Heart left ventricle (tissue), 16 donors: ENCODE measurements around the gene FAM170A. TPM values are rescaled to one million over a fixed set of nuclear protein-coding genes. Genes with fewer than 3 reads are reported as not detected.

Experiments
- ATAC-seq, 4 donors: fragments of 200-7000 bp; cut with Tn5 transposase; one replicate each; pipeline ENCODE4 v1.9.1; 2020 to 2022; ENCODE audit warnings: moderate library complexity in 4 of 4, mild to moderate bottlenecking in 3 of 4, moderate number of reproducible peaks in 1 of 4
- DNase-seq, 5 donors: peaks; one replicate each; pipeline ENCODE4 v3.0.0-alpha.2; 2020
- H3K27ac ChIP-seq, 12 donors: fragments of 200-600 bp; sonication (generic) in 4 of 12; one replicate each; pipeline versions ENCODE4 v1.5.0 to v1.8.0; 2016 to 2022; ENCODE audit warnings: mild to moderate bottlenecking in 2 of 12
- H3K27me3 ChIP-seq, 9 donors: fragments of 200-600 bp; sonication (generic) in 2 of 9; one replicate each; pipeline versions ENCODE4 v1.5.1 to v1.8.0; 2016 to 2022; ENCODE audit warnings: mild to moderate bottlenecking in 3 of 9
- H3K36me3 ChIP-seq, 9 donors: fragments of 200-600 bp; sonication (generic) in 2 of 9; one replicate each; pipeline versions ENCODE4 v1.5.0 to v1.8.0; 2018 to 2022; ENCODE audit warnings: mild to moderate bottlenecking in 2 of 9
- H3K4me1 ChIP-seq, 12 donors: fragments of 200-600 bp; sonication (generic) in 4 of 12; one replicate each; pipeline versions ENCODE4 v1.5.0 to v1.8.0; 2016 to 2022; ENCODE audit warnings: mild to moderate bottlenecking in 3 of 12
- H3K4me3 ChIP-seq, 12 donors: fragments of 200-600 bp; sonication (generic) in 4 of 12; one replicate each; pipeline versions ENCODE4 v1.5.0 to v1.8.0; 2017 to 2022; ENCODE audit warnings: mild to moderate bottlenecking in 9 of 12, moderate library complexity in 4 of 12
- H3K9me3 ChIP-seq, 12 donors: fragments of 200-600 bp; sonication (generic) in 4 of 12; one replicate each; pipeline versions ENCODE4 v1.5.0 to v1.8.0; 2016 to 2022; ENCODE audit warnings: mild to moderate bottlenecking in 1 of 12
- POLR2A ChIP-seq, 2 donors: fragments of 450-650 bp; IDR thresholded peaks; one replicate each; pipeline ENCODE4 v1.6.1; 2017; ENCODE audit warnings: antibody characterized with exemption in 2 of 2, mild to moderate bottlenecking in 2 of 2, moderate library complexity in 2 of 2
- WGBS, 4 donors: extraction: QIAGEN DNeasy Blood & Tissue Kit in 2 of 4; methylation state at CpG; one replicate each; pipeline versions ENCODE4 v1.1.5 to v1.1.7; 2013 to 2018; 5-methylcytosine and 5-hydroxymethylcytosine counted together
- intact Hi-C, 10 donors: fragments of 100-400 bp; cut with DNase I; formaldehyde crosslinking; loops; one replicate each; pipeline versions ENCODE4 v1.11.1 to v1.14.2; 2022
- polyA plus RNA-seq, 2 donors: library from polyadenylated mRNA; stranded (reverse); fragments of 200-250 nt; gene quantifications; one replicate each; pipeline ENCODE4 v1.2.3, GENCODE V29; 2013
- total RNA-seq, 9 donors: library from RNA; depleted of rRNA in 2 of 9; stranded (reverse); fragments of >200 nt in 2 of 9; fragmentation: NEBNext Ultra II Directional in 3 of 9; extraction: Animal tissue kit (Norgen Biotek cat#: 25700) in 3 of 9; gene quantifications; one replicate each; pipeline versions ENCODE4 v1.1.0 to v1.2.4, GENCODE V29; 2016 to 2023
- TF ChIP-seq, protein P1 (sequence below), 12 donors: fragments of 200-600 bp; sonication (generic) in 4 of 12; IDR thresholded peaks; one replicate each; pipeline versions ENCODE4 v1.5.0 to v1.8.0; 2018 to 2022; ENCODE audit warnings: antibody characterized with exemption in 12 of 12, mild to moderate bottlenecking in 5 of 12
- donor health status: ischemic (EF 13 %, LVEDD 7.1; RV severe dilation, severe dysfunction).
- donor health status: healthy with polysubstance abuse.
- donor health status: DM: no; HTN: yes; CAD: no.
- donor health status: DM: no; HTN: no; CAD: no.
- donor health status: ischemic (EF 25% LVEDD 6.9; RV normal size, moderate dysfunction).
- donor health status: ischemic (EF 25% LVEDD 5.7; RV mildly dilated, moderate dysfunction).
- donor health status: healthy.
- donor health status: DM: yes; HTN: yes; CAD: no.
- donor health status: ischemic (EF 35%, LVEDD 5.7; RV mildly dilated, moderate dysfunction).
- donor health status: nonischemic (EF 11% LVEDD 7.7; RV severe dilation, severe dysfunction).
- donor health status: DM: yes; HTN: yes; CAD: no.
- donor health status: PGD.
- donor health status: ischemic (EF 29% LVEDD 5.4; RV normal size, mild dysfunction).
- donor health status: nonischemic (EF 23%, LVEDD 6.1; RV moderate dilation, normal function).

FAM170A gene
- total and polyA plus RNA-seq, 11 donors, result not detected

GRCh38 chr5:119597728-119598298 lies 31.5 kb upstream of the FAM170A start:
- Histone ChIP-seq H3K36me3 (no peaks in the 10 kb centered on the region), H3K27me3 (no peaks in the 10 kb centered on the region), H3K4me3 (no peak overlapping the region), H3K9me3 (peaks cover 0 to 16% (median 3%) of the 10 kb centered on the region in 12 donors), H3K27ac (no peak overlapping the region), H3K4me1 (no peaks in the 10 kb centered on the region)
- WGBS, 4 donors, result 59 to 71% (median 61%) methylated on average over 2 of the region's 2 CpGs
- TF ChIP-seq, protein P1, sequence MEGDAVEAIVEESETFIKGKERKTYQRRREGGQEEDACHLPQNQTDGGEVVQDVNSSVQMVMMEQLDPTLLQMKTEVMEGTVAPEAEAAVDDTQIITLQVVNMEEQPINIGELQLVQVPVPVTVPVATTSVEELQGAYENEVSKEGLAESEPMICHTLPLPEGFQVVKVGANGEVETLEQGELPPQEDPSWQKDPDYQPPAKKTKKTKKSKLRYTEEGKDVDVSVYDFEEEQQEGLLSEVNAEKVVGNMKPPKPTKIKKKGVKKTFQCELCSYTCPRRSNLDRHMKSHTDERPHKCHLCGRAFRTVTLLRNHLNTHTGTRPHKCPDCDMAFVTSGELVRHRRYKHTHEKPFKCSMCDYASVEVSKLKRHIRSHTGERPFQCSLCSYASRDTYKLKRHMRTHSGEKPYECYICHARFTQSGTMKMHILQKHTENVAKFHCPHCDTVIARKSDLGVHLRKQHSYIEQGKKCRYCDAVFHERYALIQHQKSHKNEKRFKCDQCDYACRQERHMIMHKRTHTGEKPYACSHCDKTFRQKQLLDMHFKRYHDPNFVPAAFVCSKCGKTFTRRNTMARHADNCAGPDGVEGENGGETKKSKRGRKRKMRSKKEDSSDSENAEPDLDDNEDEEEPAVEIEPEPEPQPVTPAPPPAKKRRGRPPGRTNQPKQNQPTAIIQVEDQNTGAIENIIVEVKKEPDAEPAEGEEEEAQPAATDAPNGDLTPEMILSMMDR (IDR thresholded peaks at IDR 0.05), result no peak
- no peak for TF ChIP-seq POLR2A (IDR thresholded peaks at IDR 0.05)
- intact Hi-C loops, result no loop called here
- ATAC-seq (no peak), DNase-seq (no peak)

DNA sequence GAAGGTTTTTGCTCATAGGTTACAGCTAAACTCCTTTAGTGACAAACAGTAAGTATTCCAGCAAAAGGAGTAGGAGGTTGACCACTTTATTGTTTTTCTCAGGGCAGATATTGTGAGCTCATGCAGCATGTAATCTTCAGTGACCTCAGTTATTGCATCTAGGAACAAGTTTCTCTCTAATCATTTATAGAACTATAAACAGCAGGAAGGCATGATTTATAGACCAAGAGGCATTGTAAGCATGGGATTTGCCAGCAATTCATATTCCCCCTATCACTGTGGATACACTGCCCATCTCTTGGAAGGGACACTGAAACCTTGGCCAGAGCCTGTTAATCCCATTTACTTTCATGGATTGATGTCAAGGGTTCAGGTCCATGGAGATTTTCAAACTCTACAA lies 15.4 kb upstream of the FAM170A start:
- no peak overlapping the region for H3K27ac ChIP-seq
- intact Hi-C loops, result no loop called here
- DNase-seq (no peak), ATAC-seq (no peak)
- TF ChIP-seq, protein P1 (IDR thresholded peaks at IDR 0.05), result no peak
- TF ChIP-seq POLR2A (IDR thresholded peaks at IDR 0.05), result no peak
- peaks cover 0 to 2% (median 0%) of the 10 kb centered on the region in 12 donors for H3K9me3 ChIP-seq
- H3K4me3 ChIP-seq, result no peak overlapping the region
- H3K36me3 ChIP-seq, result no peaks in the 10 kb centered on the region
- H3K27me3 ChIP-seq, result no peaks in the 10 kb centered on the region
- H3K4me1 ChIP-seq, result no peaks in the 10 kb centered on the region

DNA sequence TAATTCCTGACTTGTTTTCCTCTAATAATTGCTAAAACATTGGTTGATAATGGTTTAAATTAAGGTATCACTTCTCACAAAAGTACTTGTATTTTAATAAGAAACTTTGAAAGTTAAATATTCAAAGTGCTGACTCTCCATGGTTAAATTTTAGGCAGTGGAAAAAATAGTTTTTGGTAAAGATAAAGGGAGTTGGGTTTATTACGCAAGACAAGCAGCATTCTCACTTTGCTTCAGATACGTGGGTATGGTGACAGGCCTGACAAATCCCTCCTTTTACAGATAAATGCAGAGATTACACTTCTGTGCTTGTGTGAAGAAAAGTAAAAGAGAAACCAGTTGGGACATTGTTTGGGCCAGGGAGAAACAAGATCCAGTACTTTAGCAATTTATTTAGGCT lies 14.5 kb upstream of the FAM170A start:
- Histone ChIP-seq H3K36me3 (no peaks in the 10 kb centered on the region), H3K27me3 (no peaks in the 10 kb centered on the region), H3K9me3 (peaks cover 0 to 8% (median 0%) of the 10 kb centered on the region in 12 donors), H3K4me1 (no peaks in the 10 kb centered on the region), H3K27ac (no peak overlapping the region), H3K4me3 (no peak overlapping the region)
- TF ChIP-seq, protein P1 (IDR thresholded peaks at IDR 0.05), result no peak
- no peak for TF ChIP-seq POLR2A (IDR thresholded peaks at IDR 0.05)
- DNase-seq (no peak), ATAC-seq (no peak)
- WGBS, 4 donors, result 33 to 45% (median 43%) methylated on average over 2 of the region's 2 CpGs
- intact Hi-C loops, result no loop called here

DNA sequence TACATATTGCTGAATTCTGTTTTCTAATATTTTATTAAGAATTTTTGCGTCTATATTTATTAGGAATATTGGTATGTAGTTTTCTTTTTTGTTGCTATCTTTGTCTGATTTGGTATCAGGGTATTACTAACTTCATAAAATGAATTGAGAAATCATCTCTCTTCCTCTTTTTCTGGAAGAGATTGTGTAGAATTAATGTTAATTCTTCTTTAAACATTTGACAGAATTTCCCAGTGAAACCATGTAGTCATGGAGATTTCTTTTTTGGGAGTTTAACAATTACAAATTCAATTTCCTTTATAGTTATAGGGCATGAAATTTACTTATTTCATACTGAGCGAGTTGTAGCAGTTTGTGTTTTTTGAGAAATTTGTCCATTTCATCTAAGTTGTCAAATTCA lies 3.3 kb upstream of the FAM170A start:
- no peak for DNase-seq
- H3K36me3 ChIP-seq, result no peaks in the 10 kb centered on the region
- intact Hi-C loops, result no loop called here
- TF ChIP-seq, protein P1 (IDR thresholded peaks at IDR 0.05), result no peak
- TF ChIP-seq POLR2A (IDR thresholded peaks at IDR 0.05), result no peak
- H3K4me1 ChIP-seq, result no peaks in the 10 kb centered on the region
- no peak for ATAC-seq
- no peaks in the 10 kb centered on the region for H3K27me3 ChIP-seq
- no peak overlapping the region for H3K27ac ChIP-seq
- WGBS, 4 donors, result 42 to 81% (median 69%) methylated on average over 2 of the region's 2 CpGs
- no peak overlapping the region for H3K4me3 ChIP-seq
- peaks cover 0 to 17% (median 0%) of the 10 kb centered on the region in 12 donors for H3K9me3 ChIP-seq
